Measurements from ENCODE around the gene SIT1. TPM values are rescaled to one million over a fixed set of nuclear protein-coding genes. Genes with fewer than 3 reads are reported as not detected.

The SIT1 gene
- total RNA-seq, 1 experiment from 2014 or later, result not detected

- peak; percentile 98 for DNase-seq (ENCODE audit: low read depth, low spot score)
- in situ Hi-C loops (cut with HindIII; ENCODE audit: low pct_unique_long_range_greater_than_20kb, low sequenced_read_pairs), result no loop called here
Observed at GRCh38 chr9:35603986-35604577, 46.6 kb downstream of the SIT1 start.

- in situ Hi-C loops (cut with HindIII; ENCODE audit: low pct_unique_long_range_greater_than_20kb, low sequenced_read_pairs), result no loop called here
- no peak for DNase-seq (ENCODE audit: low read depth, low spot score)
Observed at GRCh38 chr9:35603506-35603985, 47.2 kb downstream of the SIT1 start.

GRCh38 chr9:35599763-35600604, 50.7 kb downstream of the SIT1 start:
- in situ Hi-C loops (cut with HindIII; ENCODE audit: low pct_unique_long_range_greater_than_20kb, low sequenced_read_pairs), result no loop called here
- DNase-seq (ENCODE audit: low read depth, low spot score), result peak; percentile 33

Small RNA genes within 50 kb of the gene (small RNA-seq; reads per million reads assigned to genes)
- 0 reads per million in 2 experiments for gene MIR4667
- gene RMRP, result 0 reads per million in 2 experiments
- 0 reads per million in 2 experiments for gene RN7SL22P

Other genes starting within 250 kb of the SIT1 start
- gene RUSC2, start 160.8 kb downstream of the SIT1 start, total RNA-seq (2014; rRNA removed; shearing (Covaris generic)), result 4.4 and 5.4 TPM in 2 replicates
- gene TESK1, start 45.7 kb downstream of the SIT1 start, total RNA-seq (2014; rRNA removed; shearing (Covaris generic)), result 4.1 and 5.5 TPM in 2 replicates
- gene CD72, start 32.5 kb downstream of the SIT1 start, total RNA-seq (2014; rRNA removed; shearing (Covaris generic)), result 0.43 and 0.63 TPM in 2 replicates
- 21,584 and 34,307 TPM in 2 replicates for gene RMRP, start 7.1 kb upstream of the SIT1 start, total RNA-seq (2014; rRNA removed; shearing (Covaris generic))
- gene CCDC107, start 7.4 kb upstream of the SIT1 start, total RNA-seq (2014; rRNA removed; shearing (Covaris generic)), result 11.8 and 20.0 TPM in 2 replicates
- gene ARHGEF39, start 14.3 kb upstream of the SIT1 start, total RNA-seq (2014; rRNA removed; shearing (Covaris generic)), result 4.8 and 5.9 TPM in 2 replicates
- gene CA9, start 23.0 kb upstream of the SIT1 start, total RNA-seq (2014; rRNA removed; shearing (Covaris generic)), result 0.29 TPM in 1 of 2 replicates, not detected in the other
- 3.5 and 3.8 TPM in 2 replicates for gene TPM2, start 39.0 kb upstream of the SIT1 start, total RNA-seq (2014; rRNA removed; shearing (Covaris generic))
- 58.0 and 66.8 TPM in 2 replicates for gene TLN1, start 81.3 kb upstream of the SIT1 start, total RNA-seq (2014; rRNA removed; shearing (Covaris generic))
- 21.8 and 27.2 TPM in 2 replicates for gene CREB3, start 81.7 kb upstream of the SIT1 start, total RNA-seq (2014; rRNA removed; shearing (Covaris generic))
- gene GBA2, start 98.3 kb upstream of the SIT1 start, total RNA-seq (2014; rRNA removed; shearing (Covaris generic)), result 32.1 and 37.1 TPM in 2 replicates
- 12.2 and 12.4 TPM in 2 replicates for gene RGP1, start 98.4 kb upstream of the SIT1 start, total RNA-seq (2014; rRNA removed; shearing (Covaris generic))
- not detected in 2 replicates for gene MSMP, start 103.3 kb upstream of the SIT1 start, total RNA-seq (2014; rRNA removed; shearing (Covaris generic))
- 0.53 and 1.1 TPM in 2 replicates for gene NPR2, start 140.7 kb upstream of the SIT1 start, total RNA-seq (2014; rRNA removed; shearing (Covaris generic))
- 0.05 TPM in 1 of 2 replicates, not detected in the other for gene SPAG8, start 161.3 kb upstream of the SIT1 start, total RNA-seq (2014; rRNA removed; shearing (Covaris generic))
- 19.7 and 26.2 TPM in 2 replicates for gene HINT2, start 164.1 kb upstream of the SIT1 start, total RNA-seq (2014; rRNA removed; shearing (Covaris generic))
- gene FAM221B, start 177.8 kb upstream of the SIT1 start, total RNA-seq (2014; rRNA removed; shearing (Covaris generic)), result not detected in 2 replicates
- gene TMEM8B, start 178.3 kb upstream of the SIT1 start, total RNA-seq (2014; rRNA removed; shearing (Covaris generic)), result 0.55 and 1.0 TPM in 2 replicates
- not detected in 2 replicates for gene OR13J1, start 219.5 kb upstream of the SIT1 start, total RNA-seq (2014; rRNA removed; shearing (Covaris generic))